GM12873 (cell line): ENCODE data around the gene F11R.

ENCODE experiments used
- CTCF ChIP-seq: IDR thresholded peaks from 2 replicates; pipeline ENCODE4 v1.5.1; 2012; ENCODE audit warnings: low read depth, mild to moderate bottlenecking, moderate library complexity, low read length, control low read depth; ENCODE audit not compliant: insufficient read depth; ENCODE audit errors: missing control alignments

The F11R gene

GRCh38 chr1:161037661-161038522 lies 16.9 kb upstream of the F11R start:
- TF ChIP-seq CTCF = no peak

GRCh38 chr1:161033751-161034150 lies 12.8 kb upstream of the F11R start:
- TF ChIP-seq CTCF = no peak

- TF ChIP-seq CTCF = no peak
Measured at GRCh38 chr1:161032409-161032808, 11.5 kb upstream of the F11R start.

GRCh38 chr1:161031874-161032273 lies 10.9 kb upstream of the F11R start:
- no peak for TF ChIP-seq CTCF

GRCh38 chr1:161021970-161022353 lies 1.0 kb upstream of the F11R start:
- no peak for TF ChIP-seq CTCF

GRCh38 chr1:161021165-161021969 lies 415 bp upstream of the F11R start:
- TF ChIP-seq CTCF = no peak

- TF ChIP-seq CTCF = no peak
Measured at GRCh38 chr1:161019751-161020495, 1.0 kb downstream of the F11R start.
